CD14-positive monocyte (primary cell): Measurements from ENCODE around the gene AGO3. TPM values are rescaled to one million over a fixed set of nuclear protein-coding genes. Genes with fewer than 3 reads are reported as not detected.
"Not testable (repeated sequence)": the region's sequence is repeated elsewhere in the genome, so short reads cannot be mapped to it uniquely, and the experiment has no call there.

Source experiments
- DNase-seq, 3 donors: peaks; one replicate each; pipeline ENCODE4 v3.0.0-alpha.2; 2011 to 2022
- H2AFZ ChIP-seq: 2 replicates; pipeline ENCODE4 v1.6.0; 2012; ENCODE audit warnings: mild to moderate bottlenecking, low read depth, low read length, inconsistent platforms; ENCODE audit not compliant: insufficient read depth, poor library complexity, severe bottlenecking
- H3K27ac ChIP-seq, 2 donors: 1 replicate in 1 of 2; 2 replicates in 1 of 2; pipeline ENCODE4 v1.5.1; 2012 to 2013; ENCODE audit warnings: low read length in 2 of 2, control low read depth in 1 of 2, inconsistent platforms in 1 of 2, low read depth in 1 of 2, mild to moderate bottlenecking in 1 of 2
- H3K27me3 ChIP-seq, 2 donors: one replicate each; pipeline versions ENCODE4 v1.6.0 to v1.6.1; 2011 to 2013; ENCODE audit warnings: low read length in 2 of 2; ENCODE audit not compliant: control insufficient read depth in 2 of 2, insufficient read depth in 2 of 2
- H3K36me3 ChIP-seq, 2 donors: replicated peaks in 1 of 2; 1 replicate in 1 of 2; 2 replicates in 1 of 2; pipeline versions ENCODE4 v1.5.1 to v1.6.1; 2012 to 2013; ENCODE audit warnings: low read length in 2 of 2, control low read depth in 1 of 2, inconsistent platforms in 1 of 2, mild to moderate bottlenecking in 1 of 2; ENCODE audit not compliant: insufficient read depth in 2 of 2, control insufficient read depth in 1 of 2
- H3K4me1 ChIP-seq, 2 donors: 1 replicate in 1 of 2; 2 replicates in 1 of 2; pipeline versions ENCODE4 v1.5.1 to v1.6.1; 2012 to 2013; ENCODE audit warnings: low read length in 2 of 2, control low read depth in 1 of 2, inconsistent platforms in 1 of 2, mild to moderate bottlenecking in 1 of 2, moderate library complexity in 1 of 2; ENCODE audit not compliant: insufficient read depth in 2 of 2, control insufficient read depth in 1 of 2
- H3K4me2 ChIP-seq: replicated peaks from 2 replicates; pipeline ENCODE3; 2012; ENCODE audit warnings: low read length, moderate library complexity, mild to moderate bottlenecking; ENCODE audit not compliant: poor library complexity, severe bottlenecking; ENCODE audit errors: extremely low read depth
- H3K4me3 ChIP-seq, 3 experiments: fragments of 200-600 bp in 1 of 3; sonication (generic) in 1 of 3; replicated peaks in 1 of 3; 1 replicate in 2 of 3; 2 replicates in 1 of 3; pipeline ENCODE4 v1.5.1; 2011 to 2013; ENCODE audit warnings: low read length in 3 of 3, mild to moderate bottlenecking in 3 of 3, control low read depth in 2 of 3, low read depth in 2 of 3, inconsistent platforms in 1 of 3, moderate library complexity in 1 of 3
- H3K79me2 ChIP-seq: 2 replicates; pipeline ENCODE4 v1.6.0; 2012; ENCODE audit warnings: mild to moderate bottlenecking, control low read depth, inconsistent platforms, low read length, moderate library complexity; ENCODE audit not compliant: insufficient read depth
- H3K9ac ChIP-seq: 2 replicates; pipeline ENCODE4 v1.6.0; 2017; ENCODE audit warnings: low read length, mild to moderate bottlenecking; ENCODE audit not compliant: insufficient read depth, poor library complexity, severe bottlenecking
- H3K9me3 ChIP-seq, 2 donors: replicated peaks in 1 of 2; 1 replicate in 1 of 2; 2 replicates in 1 of 2; pipeline versions ENCODE4 v1.5.1 to v1.6.1; 2012 to 2013; ENCODE audit warnings: low read length in 2 of 2, control low read depth in 1 of 2; ENCODE audit not compliant: control insufficient read depth in 1 of 2, insufficient read depth in 1 of 2
- H4K20me1 ChIP-seq: 2 replicates; pipeline ENCODE4 v1.6.0; 2012; ENCODE audit warnings: mild to moderate bottlenecking, low read length, control low read depth, moderate library complexity; ENCODE audit not compliant: insufficient read depth
- H3K27ac Mint-ChIP-seq, 7 donors: one replicate each; pipeline ENCODE4 v1.8.0; 2020; ENCODE audit warnings: mild to moderate bottlenecking in 7 of 7, mixed read lengths in 7 of 7, moderate library complexity in 6 of 7, inconsistent platforms in 2 of 7
- H3K27me3 Mint-ChIP-seq, 3 donors: one replicate each; pipeline ENCODE4 v1.8.0; 2021 to 2022; ENCODE audit warnings: low read depth in 3 of 3, mild to moderate bottlenecking in 3 of 3, mixed read lengths in 3 of 3, moderate library complexity in 3 of 3, inconsistent platforms in 1 of 3
- H3K36me3 Mint-ChIP-seq, 2 donors: one replicate each; pipeline ENCODE4 v1.8.0; 2020; ENCODE audit warnings: mixed read lengths in 2 of 2, inconsistent platforms in 1 of 2, mild to moderate bottlenecking in 1 of 2
- H3K4me1 Mint-ChIP-seq: one replicate; pipeline ENCODE4 v1.8.0; 2020; ENCODE audit warnings: mild to moderate bottlenecking, mixed read lengths
- H3K4me3 Mint-ChIP-seq, 2 donors: one replicate each; pipeline ENCODE4 v1.8.0; 2020; ENCODE audit warnings: mild to moderate bottlenecking in 2 of 2, mixed read lengths in 2 of 2, moderate library complexity in 1 of 2
- H3K9me3 Mint-ChIP-seq, 7 donors: one replicate each; pipeline ENCODE4 v1.8.0; 2020 to 2022; ENCODE audit warnings: mixed read lengths in 7 of 7, mild to moderate bottlenecking in 6 of 7, moderate library complexity in 6 of 7, inconsistent platforms in 2 of 7
- CTCF ChIP-seq: fragments of 200-600 bp; IDR thresholded peaks from one replicate; pipeline ENCODE4 v1.8.0; 2022; ENCODE audit warnings: antibody characterized with exemption, mild to moderate bottlenecking
- WGBS: methylation state at CpG from one replicate; pipeline ENCODE4 v1.1.5; 2013; ENCODE audit warnings: missing lambda C conversion rate; ENCODE audit not compliant: insufficient coverage; 5-methylcytosine and 5-hydroxymethylcytosine counted together
- intact Hi-C, 2 donors: fragments of 100-400 bp; cut with micrococcal nuclease; formaldehyde crosslinking; loops; one replicate each; pipeline versions ENCODE4 v1.15.0 to v1.15.1; 2023
- polyA plus RNA-seq, 3 donors: library from polyadenylated mRNA; depleted of rRNA in 1 of 3; unstranded in 2 of 3; stranded (reverse) in 1 of 3; fragments of 300-500 nt in 2 of 3; fragments of >200 nt in 1 of 3; fragmentation: Illumina TruSeq in 2 of 3; gene quantifications; 1 replicate in 2 of 3; 2 replicates in 1 of 3; pipeline ENCODE4 v1.2.3, GENCODE V29; 2012 to 2021

Gene AGO3
- polyA plus RNA-seq, 3 donors, result 6.3 to 9.0 (median 8.3) TPM

GRCh38 chr1:36016686-36017085 lies 85.8 kb downstream of the AGO3 start:
- H3K4me2 ChIP-seq, result no peak overlapping the region
- Mint-ChIP-seq H3K36me3 (peaks cover 57 to 71% of the 10 kb centered on the region in 2 donors), H3K9me3 (no peaks in the 10 kb centered on the region), H3K27me3 (no peaks in the 10 kb centered on the region), H3K4me3 (no peak overlapping the region), H3K4me1 (no peaks in the 10 kb centered on the region), H3K27ac (no peak overlapping the region)
- H3K36me3 ChIP-seq, result peaks cover 53 to 86% of the 10 kb centered on the region in 2 donors
- no peak overlapping the region for H2AFZ ChIP-seq
- WGBS, result 80% methylated on average over 1 of the region's 2 CpGs
- no peak overlapping the region for H3K4me3 ChIP-seq
- H3K27me3 ChIP-seq, result no peaks in the 10 kb centered on the region
- no peaks in the 10 kb centered on the region for H3K79me2 ChIP-seq
- H3K9ac ChIP-seq, result no peak overlapping the region
- H3K27ac ChIP-seq, result no peak overlapping the region
- H4K20me1 ChIP-seq, result no peaks in the 10 kb centered on the region
- TF ChIP-seq CTCF, result no peak
- H3K9me3 ChIP-seq, result no peaks in the 10 kb centered on the region
- H3K4me1 ChIP-seq, result no peaks in the 10 kb centered on the region
- intact Hi-C loops, result no loop called here
- DNase-seq, result no peak

DNA sequence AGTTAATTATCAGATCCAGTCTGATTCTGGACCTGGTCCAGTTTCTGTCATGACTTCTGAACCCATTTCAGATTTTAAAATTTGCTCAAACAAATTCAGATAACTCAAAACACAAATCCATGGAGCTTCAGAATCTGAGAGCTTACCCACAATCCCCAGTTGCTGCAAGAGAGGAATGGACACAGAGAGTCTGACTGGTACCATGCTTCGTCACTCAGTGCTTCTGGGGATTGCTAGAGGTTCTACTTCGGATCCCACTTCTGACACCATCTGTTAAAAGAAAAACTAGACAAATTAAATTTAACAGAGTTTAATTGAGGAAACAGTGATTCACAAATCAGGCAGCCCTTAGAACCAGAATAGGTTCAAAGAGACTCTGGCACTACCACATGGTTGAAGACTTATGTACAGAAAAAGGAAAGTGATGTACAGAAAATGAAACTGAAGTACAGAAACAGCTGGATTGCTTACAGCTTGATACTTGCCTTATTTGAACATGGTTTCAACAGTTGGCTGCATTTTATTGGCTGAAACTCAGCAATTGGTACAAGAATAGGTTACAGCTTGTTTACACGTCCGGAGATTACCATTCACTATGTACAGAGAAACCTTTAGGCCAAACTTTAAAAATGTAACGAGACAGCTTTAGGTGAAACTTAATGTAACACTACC lies 92.3 kb downstream of the AGO3 start:
- H3K27me3 Mint-ChIP-seq, result no peaks in the 10 kb centered on the region
- H3K4me2 ChIP-seq, result no peak overlapping the region
- H3K79me2 ChIP-seq, result no peaks in the 10 kb centered on the region
- no peak for DNase-seq
- intact Hi-C loops, result no loop called here
- H3K27ac ChIP-seq, result peak overlapping the region in 1 of 2 donors; percentile 22
- H3K4me1 Mint-ChIP-seq, result no peaks in the 10 kb centered on the region
- H3K9ac ChIP-seq, result no peak overlapping the region
- H3K4me1 ChIP-seq, result no peaks in the 10 kb centered on the region
- no peak overlapping the region for H2AFZ ChIP-seq
- H4K20me1 ChIP-seq, result no peaks in the 10 kb centered on the region
- H3K36me3 Mint-ChIP-seq, result peaks cover 53 to 65% of the 10 kb centered on the region in 2 donors
- H3K9me3 ChIP-seq, result no peaks in the 10 kb centered on the region
- H3K9me3 Mint-ChIP-seq, result peaks cover 0 to 11% (median 1%) of the 10 kb centered on the region in 7 donors
- H3K27ac Mint-ChIP-seq, result peak overlapping the region in 1 of 7 donors; percentile 43
- H3K36me3 ChIP-seq, result peaks cover 41 to 72% of the 10 kb centered on the region in 2 donors
- no peak overlapping the region for H3K4me3 Mint-ChIP-seq
- no peaks in the 10 kb centered on the region for H3K27me3 ChIP-seq
- no CpG with 5 or more reads among the region's 5 CpGs for WGBS
- H3K4me3 ChIP-seq, result no peak overlapping the region
- no peak for TF ChIP-seq CTCF

DNA sequence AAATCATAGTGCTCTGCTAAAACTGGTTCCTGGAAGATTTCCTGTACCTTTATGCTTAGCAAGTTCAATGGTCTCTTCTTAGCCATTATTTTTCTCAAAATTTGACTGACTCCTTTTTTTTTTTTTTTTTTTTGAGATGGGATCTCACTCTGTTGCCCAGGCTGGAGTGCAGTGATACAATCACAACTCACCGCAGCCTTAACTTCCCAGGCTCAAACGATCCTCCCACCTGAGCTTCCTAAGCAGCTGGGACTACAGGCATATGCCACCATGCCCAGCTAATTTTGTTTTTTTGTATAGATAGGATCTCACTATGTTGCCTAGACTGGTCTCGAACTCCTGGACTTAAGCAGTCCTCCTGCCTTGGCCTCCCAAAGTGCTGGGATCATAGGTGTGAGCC lies 93.1 kb downstream of the AGO3 start:
- intact Hi-C loops, H4K20me1 ChIP-seq, DNase-seq, H3K27ac ChIP-seq, H3K4me1 Mint-ChIP-seq, H3K4me3 Mint-ChIP-seq, H3K27me3 Mint-ChIP-seq, H2AFZ ChIP-seq, H3K4me2 ChIP-seq, H3K4me1 ChIP-seq, H3K4me3 ChIP-seq, H3K9ac ChIP-seq, H3K9me3 ChIP-seq, H3K79me2 ChIP-seq, H3K27me3 ChIP-seq: not testable (repeated sequence)
- peaks cover 37 to 71% of the 10 kb centered on the region in 2 donors for H3K36me3 ChIP-seq
- Mint-ChIP-seq H3K36me3 (peaks cover 52 to 62% of the 10 kb centered on the region in 2 donors), H3K27ac (peak overlapping the region in 2 of 7 donors; percentile 2 to 6), H3K9me3 (peaks cover 0 to 11% (median 1%) of the 10 kb centered on the region in 7 donors)
- 100% methylated on average over 3 of the region's 3 CpGs for WGBS
